Keratinocyte (primary cell): ENCODE measurements around the gene CDK15. TPM values are rescaled to one million over a fixed set of nuclear protein-coding genes. Genes with fewer than 3 reads are reported as not detected.

Source experiments
- DNase-seq: peaks from one replicate; pipeline ENCODE4 v3.0.0-alpha.2; 2011; ENCODE audit warnings: low read depth, missing footprints, low spot score
- FAIRE-seq: peaks from 2 replicates; lab custom pipeline; 2011; peaks lifted over from hg19 to GRCh38; lab: Jason Lieb, UNC
- H2AFZ ChIP-seq: 2 replicates; pipeline ENCODE4 v1.6.0; 2012; ENCODE audit warnings: low read length, control low read depth, inconsistent platforms; ENCODE audit not compliant: control insufficient read depth
- H3K27ac ChIP-seq: 2 replicates; pipeline ENCODE4 v1.5.1; 2011; ENCODE audit warnings: low read length; ENCODE audit not compliant: control insufficient read depth, insufficient read depth
- H3K27me3 ChIP-seq: 3 replicates; pipeline ENCODE4 v1.6.0; 2011; ENCODE audit warnings: low read length; ENCODE audit not compliant: control insufficient read depth, insufficient read depth; ENCODE audit errors: extremely low read depth
- H3K36me3 ChIP-seq, 2 experiments: 2 replicates in 1 of 2; 3 replicates in 1 of 2; pipeline ENCODE4 v1.5.1; 2011; ENCODE audit warnings: low read length in 2 of 2, mild to moderate bottlenecking in 1 of 2; ENCODE audit not compliant: control insufficient read depth in 2 of 2, insufficient read depth in 2 of 2; ENCODE audit errors: extremely low read depth in 1 of 2
- H3K4me1 ChIP-seq: 3 replicates; pipeline ENCODE4 v1.5.1; 2011; ENCODE audit warnings: low read length; ENCODE audit not compliant: control insufficient read depth, insufficient read depth; ENCODE audit errors: extremely low read depth
- H3K4me2 ChIP-seq: 3 replicates; pipeline ENCODE4 v1.6.0; 2011; ENCODE audit warnings: low read depth, low read length; ENCODE audit not compliant: control insufficient read depth, insufficient read depth; ENCODE audit errors: extremely low read depth
- H3K4me3 ChIP-seq, 3 experiments: fragments of 200-600 bp in 1 of 3; sonication (generic) in 1 of 3; 2 replicates in 2 of 3; 3 replicates in 1 of 3; pipeline ENCODE4 v1.5.1; 2011 to 2016; ENCODE audit warnings: low read length in 3 of 3, mild to moderate bottlenecking in 3 of 3, control low read depth in 2 of 3, inconsistent platforms in 1 of 3, low read depth in 1 of 3, mixed read lengths in 1 of 3, mixed run types in 1 of 3, moderate library complexity in 1 of 3; ENCODE audit not compliant: control insufficient read depth in 2 of 3, insufficient read depth in 2 of 3; ENCODE audit errors: extremely low read depth in 1 of 3
- H3K79me2 ChIP-seq: 2 replicates; pipeline ENCODE4 v1.6.0; 2012; ENCODE audit warnings: low read length; ENCODE audit not compliant: control insufficient read depth, insufficient read depth
- H3K9ac ChIP-seq: 3 replicates; pipeline ENCODE4 v1.6.0; 2011; ENCODE audit warnings: low read length; ENCODE audit not compliant: control insufficient read depth, insufficient read depth; ENCODE audit errors: extremely low read depth
- H3K9me1 ChIP-seq: 3 replicates; pipeline ENCODE4 v1.6.0; 2011; ENCODE audit warnings: low read length; ENCODE audit not compliant: control insufficient read depth, insufficient read depth; ENCODE audit errors: extremely low read depth
- H3K9me3 ChIP-seq: 2 replicates; pipeline ENCODE4 v1.5.1; 2012; ENCODE audit warnings: low read depth, low read length; ENCODE audit not compliant: control insufficient read depth
- H4K20me1 ChIP-seq: 3 replicates; pipeline ENCODE4 v1.6.0; 2011; ENCODE audit warnings: low read length; ENCODE audit not compliant: control insufficient read depth, insufficient read depth; ENCODE audit errors: extremely low read depth
- EZH2 ChIP-seq: IDR thresholded peaks from one replicate; pipeline ENCODE4 v1.6.1; 2012; ENCODE audit warnings: inconsistent platforms, mild to moderate bottlenecking, low read length, moderate library complexity
- dilution Hi-C: fragments of 300-500 bp; cut with MboI; formaldehyde crosslinking; loops from one replicate; pipeline ENCODE4 v1.7.0; 2020; ENCODE audit warnings: low sequenced_read_pairs; ENCODE audit not compliant: extremely low pct_ligation_motif_present
- polyA plus RNA-seq, 5 experiments: library from polyadenylated mRNA; depleted of rRNA in 3 of 5; stranded (reverse) in 3 of 5; stranded (forward) in 1 of 5; unstranded in 1 of 5; fragments of >200 nt; gene quantifications; 1 replicate in 1 of 5; 2 replicates in 3 of 5; 3 replicates in 1 of 5; pipeline versions ENCODE4 v1.2.1 to v1.2.3, GENCODE V29; 2011 to 2012; ENCODE audit warnings: missing spikeins in 2 of 5, low read depth in 1 of 5, low replicate concordance in 1 of 5
- TF ChIP-seq, protein P1 (sequence below), 3 experiments: IDR thresholded peaks in 1 of 3; conservative IDR thresholded peaks in 1 of 3; optimal IDR thresholded peaks in 1 of 3; 2 replicates in 2 of 3; 3 replicates in 1 of 3; pipeline versions ENCODE3 to v1.5.1; 2011; ENCODE audit warnings: low read length in 3 of 3, mild to moderate bottlenecking in 3 of 3, moderate library complexity in 2 of 3, control low read depth in 1 of 3, inconsistent platforms in 1 of 3; ENCODE audit not compliant: insufficient read depth in 2 of 3; ENCODE audit errors: extremely low read depth in 1 of 3

CDK15 gene
- polyA plus RNA-seq, 1 donor (not counting 4 experiments of a cell fraction or from before 2014, with no cell fraction given), result 0.96 TPM

DNA sequence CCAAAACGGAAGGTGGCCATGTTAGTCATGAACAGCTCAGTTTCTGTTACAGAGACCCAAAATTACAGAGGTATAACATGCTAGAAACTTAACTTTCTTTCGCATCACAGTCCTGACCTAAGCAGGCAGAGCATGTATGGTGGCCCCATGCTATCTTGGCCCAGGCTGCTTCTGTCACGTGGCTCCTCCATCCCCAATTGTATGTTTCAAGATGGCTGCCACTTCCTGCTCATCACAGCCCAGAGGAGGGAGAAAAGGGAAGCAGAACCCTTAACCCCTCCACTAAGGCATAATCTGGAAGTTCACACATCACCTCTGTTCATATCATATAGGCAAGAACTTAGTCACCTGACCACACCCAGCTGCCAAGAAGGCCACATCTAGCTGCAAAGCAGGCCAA lies 28.7 kb downstream of the CDK15 start:
- Histone ChIP-seq H2AFZ (no peak overlapping the region), H3K9me3 (no peaks in the 10 kb centered on the region), H3K27me3 (no peaks in the 10 kb centered on the region), H3K4me1 (peaks cover 5% of the 10 kb centered on the region), H3K27ac (no peak overlapping the region), H3K36me3 (no peaks in the 10 kb centered on the region), H3K4me2 (no peak overlapping the region), H3K9ac (no peak overlapping the region), H3K4me3 (no peak overlapping the region), H3K9me1 (no peaks in the 10 kb centered on the region), H4K20me1 (no peaks in the 10 kb centered on the region), H3K79me2 (no peaks in the 10 kb centered on the region)
- dilution Hi-C loops, result no loop called here
- FAIRE-seq (no peak), DNase-seq (no peak)
- TF ChIP-seq, protein P1, sequence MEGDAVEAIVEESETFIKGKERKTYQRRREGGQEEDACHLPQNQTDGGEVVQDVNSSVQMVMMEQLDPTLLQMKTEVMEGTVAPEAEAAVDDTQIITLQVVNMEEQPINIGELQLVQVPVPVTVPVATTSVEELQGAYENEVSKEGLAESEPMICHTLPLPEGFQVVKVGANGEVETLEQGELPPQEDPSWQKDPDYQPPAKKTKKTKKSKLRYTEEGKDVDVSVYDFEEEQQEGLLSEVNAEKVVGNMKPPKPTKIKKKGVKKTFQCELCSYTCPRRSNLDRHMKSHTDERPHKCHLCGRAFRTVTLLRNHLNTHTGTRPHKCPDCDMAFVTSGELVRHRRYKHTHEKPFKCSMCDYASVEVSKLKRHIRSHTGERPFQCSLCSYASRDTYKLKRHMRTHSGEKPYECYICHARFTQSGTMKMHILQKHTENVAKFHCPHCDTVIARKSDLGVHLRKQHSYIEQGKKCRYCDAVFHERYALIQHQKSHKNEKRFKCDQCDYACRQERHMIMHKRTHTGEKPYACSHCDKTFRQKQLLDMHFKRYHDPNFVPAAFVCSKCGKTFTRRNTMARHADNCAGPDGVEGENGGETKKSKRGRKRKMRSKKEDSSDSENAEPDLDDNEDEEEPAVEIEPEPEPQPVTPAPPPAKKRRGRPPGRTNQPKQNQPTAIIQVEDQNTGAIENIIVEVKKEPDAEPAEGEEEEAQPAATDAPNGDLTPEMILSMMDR (optimal IDR thresholded peaks at IDR 0.05 in 1 of 3, IDR thresholded peaks at IDR 0.05 in 1 of 3, conservative IDR thresholded peaks at IDR 0.05 in 1 of 3; ENCODE audit: extremely low read depth in 1 of 3, insufficient read depth in 2 of 3, low read length in 3 of 3), result no peak
- no peak for TF ChIP-seq EZH2

DNA sequence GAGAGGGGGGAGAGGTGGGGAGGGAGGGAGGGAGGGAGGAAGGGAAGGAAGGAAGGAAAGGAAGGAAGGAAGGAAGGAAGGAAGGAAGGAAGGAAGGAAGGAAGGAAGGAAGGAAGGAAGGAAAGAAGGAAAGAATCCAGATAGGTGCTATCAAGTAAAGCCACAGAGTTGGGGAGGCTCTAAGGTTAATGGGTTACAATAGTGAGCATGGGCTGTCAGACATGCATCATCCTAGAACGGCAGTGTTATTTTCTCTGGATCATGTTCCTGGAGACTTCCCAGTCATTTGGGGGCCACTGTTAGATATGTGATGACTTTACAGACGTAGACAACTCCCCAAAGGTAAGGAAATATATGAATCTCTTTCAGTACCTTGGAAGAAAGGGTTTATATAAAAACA lies 31.1 kb downstream of the CDK15 start:
- H3K4me1 ChIP-seq, result peaks cover 5% of the 10 kb centered on the region
- H3K9me3 ChIP-seq, result no peaks in the 10 kb centered on the region
- H3K9me1 ChIP-seq, result no peaks in the 10 kb centered on the region
- no peak overlapping the region for H3K4me2 ChIP-seq
- H2AFZ ChIP-seq, result no peak overlapping the region
- H3K4me3 ChIP-seq, result no peak overlapping the region
- dilution Hi-C loops, result no loop called here
- DNase-seq, result no peak
- no peaks in the 10 kb centered on the region for H4K20me1 ChIP-seq
- H3K27ac ChIP-seq, result no peak overlapping the region
- no peak overlapping the region for H3K9ac ChIP-seq
- no peaks in the 10 kb centered on the region for H3K27me3 ChIP-seq
- no peaks in the 10 kb centered on the region for H3K79me2 ChIP-seq
- FAIRE-seq, result no peak
- no peaks in the 10 kb centered on the region for H3K36me3 ChIP-seq
- TF ChIP-seq, protein P1 (optimal IDR thresholded peaks at IDR 0.05 in 1 of 3, IDR thresholded peaks at IDR 0.05 in 1 of 3, conservative IDR thresholded peaks at IDR 0.05 in 1 of 3; ENCODE audit: extremely low read depth in 1 of 3, insufficient read depth in 2 of 3, low read length in 3 of 3), result no peak
- no peak for TF ChIP-seq EZH2
